Daoy (cell line): ENCODE results near the gene TMEM125. TPM values are rescaled to one million over a fixed set of nuclear protein-coding genes. Genes with fewer than 3 reads are reported as not detected.

Source experiments
- DNase-seq: peaks from one replicate; pipeline ENCODE4 v3.0.0-alpha.2; 2015; ENCODE audit warnings: low read depth
- total RNA-seq: library from RNA; depleted of rRNA; stranded (reverse); fragments of >200 nt; shearing (Covaris generic); gene quantifications from 2 replicates; pipeline ENCODE4 v1.2.3, GENCODE V29; 2014

The TMEM125 gene
- total RNA-seq, 1 experiment from 2014 or later, result not detected

DNA sequence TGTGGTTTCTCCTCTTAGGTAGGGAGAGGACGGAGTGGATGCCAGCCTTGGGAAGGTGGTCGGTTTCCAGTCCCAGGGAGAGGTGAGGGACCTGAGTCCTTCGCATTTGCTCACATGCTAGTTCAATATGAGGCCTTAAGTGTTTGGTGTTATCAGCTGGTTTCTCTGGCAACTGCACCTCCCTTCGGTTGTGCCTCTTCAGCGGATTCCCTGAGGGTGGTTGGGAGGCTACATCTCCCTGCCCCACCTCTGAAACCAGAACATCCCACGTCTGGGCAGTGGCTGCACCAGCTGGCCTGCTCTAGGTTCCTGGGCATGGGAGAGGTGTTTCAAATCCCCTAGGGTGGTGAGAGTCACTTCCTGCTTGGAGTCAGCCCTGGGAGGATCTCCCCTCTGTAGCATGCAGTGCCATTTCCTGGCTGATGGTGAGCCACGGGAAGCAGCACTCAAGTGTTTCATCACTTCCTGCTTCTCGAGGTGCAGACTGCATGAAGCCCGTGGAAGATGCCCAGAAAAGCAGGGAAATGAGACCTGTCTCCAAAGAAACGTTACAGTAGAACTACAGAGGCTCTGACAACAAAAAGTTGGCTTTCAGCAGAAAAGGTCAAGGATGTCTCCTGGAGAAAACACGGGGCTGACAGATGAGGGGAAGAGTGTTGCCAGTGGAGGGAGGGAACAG is 4.5 kb downstream of the TMEM125 start:
- DNase-seq, result peak; percentile 79

DNA sequence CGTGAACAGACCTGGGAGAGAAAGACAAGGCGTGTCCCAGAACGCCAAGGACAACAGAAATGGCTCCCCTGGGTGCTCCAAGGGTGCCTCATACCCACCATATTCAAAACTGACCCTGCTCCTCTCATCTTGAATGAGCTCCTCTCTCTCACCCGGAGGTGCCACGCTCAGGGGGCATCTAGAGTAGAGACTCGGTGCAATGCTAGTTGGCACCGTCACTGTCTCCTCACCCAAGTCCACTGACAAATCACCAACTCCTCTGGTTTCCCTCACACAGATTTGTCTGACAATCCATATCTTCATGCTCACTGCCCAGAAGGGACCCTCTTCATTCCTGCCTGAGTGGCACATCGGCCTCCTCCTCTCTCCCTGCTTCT is 5.0 kb downstream of the TMEM125 start:
- no peak for DNase-seq

DNA sequence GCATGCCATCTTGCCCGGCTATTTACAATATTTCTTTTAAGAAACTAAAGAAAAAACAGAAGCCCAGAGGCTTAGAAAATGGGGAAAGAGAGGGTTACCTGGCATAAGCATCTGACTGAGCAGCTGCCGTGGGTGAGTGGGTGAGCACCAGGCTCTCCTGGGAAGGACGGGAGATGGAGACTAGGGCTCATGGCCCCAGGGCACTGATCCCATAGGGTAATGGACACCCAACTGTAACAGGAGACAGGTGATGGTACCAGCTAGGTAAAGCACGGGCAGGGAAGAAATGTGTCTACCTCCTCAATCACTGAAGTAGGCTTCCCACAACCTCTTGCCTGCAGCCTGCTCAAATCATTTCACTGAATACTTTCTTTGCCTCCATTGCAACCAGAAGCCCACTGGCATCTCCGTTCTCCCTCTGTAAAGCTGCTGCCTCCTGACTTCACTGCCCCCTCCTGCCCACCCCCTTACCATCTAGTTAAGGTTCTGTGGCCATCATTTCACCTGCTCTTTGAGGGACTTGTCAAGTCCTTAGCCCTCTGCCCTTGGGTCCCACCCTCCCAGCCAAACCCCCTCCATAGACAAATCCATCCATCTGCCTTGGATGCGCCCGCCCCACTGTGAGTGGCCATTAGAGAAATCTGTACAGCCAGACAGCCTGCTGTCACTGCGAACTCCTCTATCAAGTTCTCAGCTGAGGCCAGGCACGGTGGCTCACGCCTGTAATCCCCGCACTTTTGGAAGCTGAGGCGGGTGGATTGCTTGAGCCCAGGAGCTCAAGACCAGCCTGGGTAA is 6.2 kb downstream of the TMEM125 start:
- no peak for DNase-seq

GRCh38 chr1:43276673-43277072 is 6.9 kb downstream of the TMEM125 start:
- DNase-seq, result no peak

DNA sequence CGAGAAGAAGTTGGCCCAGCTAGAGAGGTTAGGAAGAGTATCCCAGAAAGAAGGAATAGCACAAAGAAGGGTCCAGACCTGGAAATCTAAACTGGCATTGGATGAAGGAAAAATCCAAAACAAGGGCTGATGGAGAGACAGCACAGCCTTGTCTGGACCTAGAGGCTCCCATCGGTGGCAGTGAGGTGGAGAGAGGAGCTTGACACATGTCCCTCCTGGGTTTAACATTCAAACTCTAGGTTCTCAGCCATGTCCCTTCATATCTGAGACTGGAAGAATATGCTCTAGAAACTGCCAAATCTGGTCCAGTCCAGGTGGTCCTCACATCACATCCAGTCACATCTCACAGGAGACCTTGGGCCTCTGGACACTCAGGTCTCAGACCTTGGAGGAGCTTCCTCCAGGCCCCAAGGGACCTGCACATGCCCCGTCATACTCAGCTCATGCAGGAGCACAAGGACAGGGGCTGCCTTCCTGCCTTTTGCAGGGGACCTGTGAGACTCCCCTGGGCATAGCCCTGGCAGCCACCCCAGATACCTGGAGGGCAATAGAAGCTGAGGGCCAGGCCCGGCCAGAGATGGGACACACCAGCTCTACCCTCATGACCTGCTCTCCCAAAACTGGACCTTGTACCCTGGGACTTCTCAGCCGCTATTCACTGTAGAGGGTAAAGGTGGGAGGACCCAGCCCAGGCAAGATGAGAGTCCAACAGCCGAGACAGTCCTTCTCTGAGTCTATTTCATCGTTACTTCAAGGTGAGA is 7.5 kb downstream of the TMEM125 start:
- DNase-seq, result no peak

- DNase-seq, result no peak
Observed at GRCh38 chr1:43279161-43279560, 9.4 kb downstream of the TMEM125 start.

DNA sequence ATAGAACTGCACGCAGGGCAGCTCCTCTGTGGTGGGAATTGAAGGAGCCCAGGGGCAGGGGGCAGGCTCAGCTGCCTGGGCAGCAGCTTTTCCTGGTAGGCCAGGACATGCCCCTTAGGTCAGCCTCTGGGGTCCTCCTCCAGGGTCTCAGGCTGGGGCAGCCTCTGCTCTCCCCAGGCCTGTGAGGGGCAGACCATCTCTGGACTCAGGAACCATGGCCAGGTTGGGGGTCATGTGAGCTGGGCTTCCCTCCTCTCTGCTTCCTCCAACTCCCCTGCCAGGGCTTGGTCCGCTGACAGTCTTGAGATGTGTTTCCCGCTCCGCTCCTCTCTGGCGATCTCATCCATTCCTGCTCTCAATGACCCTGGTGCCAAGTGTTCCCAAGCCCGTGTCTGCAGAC is 9.9 kb downstream of the TMEM125 start:
- no peak for DNase-seq

DNA sequence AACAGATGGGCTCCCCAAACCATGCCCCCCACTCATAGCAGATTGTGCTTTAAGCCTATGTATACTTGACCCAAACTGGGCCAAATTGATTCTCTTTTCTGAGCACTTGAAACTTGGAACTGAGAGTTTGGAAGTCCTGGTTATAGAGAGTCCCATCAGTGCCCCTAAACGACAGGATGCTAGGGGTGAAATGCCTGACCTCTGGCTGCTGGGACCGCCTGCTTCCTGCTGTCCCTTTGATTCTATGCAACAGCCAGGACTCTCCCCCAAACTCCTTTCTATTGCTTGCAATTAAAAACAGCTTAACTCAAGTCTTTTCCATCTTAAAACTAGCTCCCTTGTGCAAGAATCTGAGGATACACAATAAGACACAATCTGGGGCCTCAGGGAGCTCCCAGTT is 10.9 kb downstream of the TMEM125 start:
- no peak for DNase-seq

- no peak for DNase-seq
Observed at GRCh38 chr1:43282220-43283195, 12.7 kb downstream of the TMEM125 start.

DNA sequence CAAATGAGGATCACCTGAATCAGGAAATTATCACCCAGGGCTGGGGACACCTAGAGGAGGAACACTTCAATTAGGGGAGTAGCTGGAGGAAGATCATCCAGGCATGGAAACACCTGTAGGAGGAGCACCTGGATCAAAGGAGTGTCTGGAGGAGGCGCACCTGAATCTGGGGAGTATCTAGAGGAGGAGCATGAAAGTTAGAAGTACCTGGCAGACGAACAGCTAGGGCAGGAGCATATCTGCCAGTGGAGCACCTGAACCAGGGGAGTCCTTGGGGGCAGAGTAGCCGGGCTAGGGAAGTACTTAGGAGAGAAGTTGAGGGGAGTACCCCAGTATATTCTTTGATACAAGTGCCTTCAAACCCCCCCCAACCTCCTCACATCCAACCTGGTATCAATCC is 14.3 kb downstream of the TMEM125 start:
- DNase-seq, result no peak

DNA sequence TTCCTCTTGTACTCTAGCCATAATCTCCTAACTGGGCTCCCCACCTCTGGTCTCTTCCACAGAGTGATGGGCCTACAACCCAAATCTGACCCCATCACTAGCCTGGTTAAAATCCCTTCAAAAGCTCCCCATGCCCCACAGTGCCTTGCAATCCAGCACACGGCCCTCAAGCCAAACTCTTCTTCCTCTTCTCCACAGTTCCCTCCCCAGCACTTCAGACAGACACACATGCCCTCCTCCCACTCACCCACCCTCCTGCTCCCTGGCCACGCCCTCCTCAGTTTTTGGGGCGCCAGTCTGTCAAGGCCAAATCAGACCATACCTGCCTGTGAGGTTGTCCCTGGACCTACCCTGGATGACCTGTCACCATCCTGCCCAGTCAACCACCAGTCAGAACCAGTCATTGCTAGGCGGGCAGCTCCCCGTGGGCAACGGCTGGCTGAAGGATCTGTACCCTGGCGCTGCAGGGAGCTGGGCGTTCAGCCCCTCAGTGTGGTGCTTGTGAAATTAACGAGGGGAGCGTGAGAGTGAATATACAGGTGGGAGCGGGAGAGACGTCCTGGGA is 14.8 kb downstream of the TMEM125 start:
- no peak for DNase-seq

- DNase-seq, result no peak
Observed at GRCh38 chr1:43285269-43285990, 15.6 kb downstream of the TMEM125 start, which contains the start of gene C1orf210. Gene C1orf210, minus strand, starts transcription at chr1:43285581. Its CDS starts 2,311 bp downstream, at chr1:43283270.

GRCh38 chr1:43286115-43286514 is 16.3 kb downstream of the TMEM125 start:
- DNase-seq, result no peak

DNA sequence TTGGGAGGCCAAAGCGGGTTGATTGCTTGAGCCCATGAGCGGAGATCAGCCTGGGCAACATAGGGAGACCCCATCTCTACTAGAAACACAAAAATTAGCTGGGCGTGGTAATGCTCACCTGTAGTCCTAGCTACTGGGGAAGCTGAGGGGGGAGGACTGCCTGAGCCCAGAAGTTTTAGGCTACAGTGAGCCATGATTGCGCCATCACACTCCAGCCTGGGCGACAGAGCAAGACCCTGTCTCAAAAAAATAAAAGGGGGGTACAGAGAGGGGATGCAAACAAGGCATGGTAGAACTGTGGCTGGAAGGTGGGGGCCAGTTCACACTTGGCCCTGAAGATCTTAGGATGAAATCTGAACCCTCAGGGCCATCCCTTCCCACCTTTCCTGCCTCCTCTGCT is 16.8 kb downstream of the TMEM125 start:
- no peak for DNase-seq

DNA sequence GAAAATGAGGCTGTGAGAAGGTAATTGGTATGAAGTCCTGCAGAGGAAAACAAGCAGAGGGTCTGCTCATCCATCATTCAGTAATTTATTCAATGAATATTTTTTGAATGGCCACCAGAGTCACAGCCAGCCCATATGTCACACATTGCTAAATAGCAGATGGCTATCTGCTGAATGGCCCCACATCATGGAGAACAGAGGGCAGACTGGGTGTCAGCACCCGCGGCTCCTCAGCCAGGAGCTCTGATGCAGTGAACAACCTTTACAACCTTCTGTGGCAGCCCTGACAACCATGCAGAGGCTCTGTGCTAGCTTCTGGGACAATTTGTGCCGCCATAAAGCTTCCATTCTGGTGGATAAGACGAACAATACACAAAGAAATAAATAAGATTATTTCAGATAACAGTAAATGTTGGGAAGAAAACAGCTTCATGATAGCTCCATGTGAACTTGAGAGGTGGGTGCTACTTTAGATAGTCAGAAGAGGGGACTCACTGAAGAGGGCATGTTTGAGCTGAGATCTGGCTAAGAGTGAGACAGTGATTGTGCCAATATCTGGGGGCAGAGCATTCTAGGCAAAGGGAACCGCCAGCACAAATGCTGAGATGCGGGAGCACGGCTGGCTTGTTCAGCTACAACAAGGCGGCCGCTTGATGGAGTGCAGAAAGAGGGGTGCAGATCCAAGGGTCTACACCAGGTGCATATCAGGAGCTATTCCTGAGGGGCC is 18.4 kb downstream of the TMEM125 start:
- no peak for DNase-seq

- no peak for DNase-seq
Observed at GRCh38 chr1:43288785-43289706, 19.3 kb downstream of the TMEM125 start.

GRCh38 chr1:43292216-43292615 is 22.4 kb downstream of the TMEM125 start:
- DNase-seq, result no peak

- no peak for DNase-seq
Observed at GRCh38 chr1:43292679-43293078, 22.9 kb downstream of the TMEM125 start.

- no peak for DNase-seq
Observed at GRCh38 chr1:43293176-43293575, 23.4 kb downstream of the TMEM125 start.
